ENCODE data around the gene LHX4. TPM values are rescaled to one million over a fixed set of nuclear protein-coding genes. Genes with fewer than 3 reads are reported as not detected.

LHX4 gene
- total and polyA plus RNA-seq, 4 donors: under 0.01 to 0.19 (median 0.05) TPM

GRCh38 chr1:180248731-180249681, 18.9 kb downstream of the LHX4 start (continued):
- no peak for TF ChIP-seq GABPA (IDR thresholded peaks at IDR 0.05 in 1 of 2, conservative IDR thresholded peaks at IDR 0.05 in 1 of 2)
- TF ChIP-seq FOXA1 (IDR thresholded peaks at IDR 0.05): no peak
- no peak for TF ChIP-seq JUND (IDR thresholded peaks at IDR 0.05)

GRCh38 chr1:180249725-180250498, 19.8 kb downstream of the LHX4 start:
- DNase-seq (ENCODE audit: low spot score): no peak
- no peak overlapping the region for H3K4me3 ChIP-seq (ENCODE audit: low read depth in 1 of 3, low read length in 3 of 3)
- no peaks in the 10 kb centered on the region for H3K36me3 ChIP-seq (ENCODE audit: control insufficient read depth in 4 of 4, insufficient read depth in 3 of 4, low read depth in 1 of 4, low read length in 3 of 4)
- H3K4me1 ChIP-seq (ENCODE audit: control insufficient read depth in 4 of 4, insufficient read depth in 4 of 4, low read length in 3 of 4): no peaks in the 10 kb centered on the region
- TF ChIP-seq ZBTB33 (IDR thresholded peaks at IDR 0.05) (no peak), RXRA (IDR thresholded peaks at IDR 0.05) (no peak), NR2F2 (IDR thresholded peaks at IDR 0.05) (no peak), SP1 (IDR thresholded peaks at IDR 0.05) (no peak)
- H3K9me3 ChIP-seq (ENCODE audit: control insufficient read depth in 4 of 4, low read length in 3 of 4): no peaks in the 10 kb centered on the region
- WGBS: 68% methylated on average over 13 of the region's 13 CpGs
- no peak overlapping the region for H3K27ac ChIP-seq (ENCODE audit: low read depth in 1 of 2, low read length in 2 of 2)
- H3K27me3 ChIP-seq (ENCODE audit: control insufficient read depth in 4 of 4, insufficient read depth in 4 of 4, low read length in 3 of 4): no peaks in the 10 kb centered on the region
- no peak overlapping the region for H3K9ac ChIP-seq (ENCODE audit: low read depth in 1 of 2, low read length in 2 of 2)

GRCh38 chr1:180250499-180250770, 20.4 kb downstream of the LHX4 start:
- no peaks in the 10 kb centered on the region for H3K9me3 ChIP-seq (ENCODE audit: control insufficient read depth in 4 of 4, low read length in 3 of 4)
- no peak for TF ChIP-seq YY1 (IDR thresholded peaks at IDR 0.05)
- DNase-seq (ENCODE audit: low spot score): no peak
- H3K4me1 ChIP-seq (ENCODE audit: control insufficient read depth in 4 of 4, insufficient read depth in 4 of 4, low read length in 3 of 4): no peaks in the 10 kb centered on the region
- no peak overlapping the region for H3K27ac ChIP-seq (ENCODE audit: low read depth in 1 of 2, low read length in 2 of 2)
- H3K4me3 ChIP-seq (ENCODE audit: low read depth in 1 of 3, low read length in 3 of 3): no peak overlapping the region
- WGBS: 66% methylated on average over 7 of the region's 7 CpGs
- H3K36me3 ChIP-seq (ENCODE audit: control insufficient read depth in 4 of 4, insufficient read depth in 3 of 4, low read depth in 1 of 4, low read length in 3 of 4): no peaks in the 10 kb centered on the region
- no peaks in the 10 kb centered on the region for H3K27me3 ChIP-seq (ENCODE audit: control insufficient read depth in 4 of 4, insufficient read depth in 4 of 4, low read length in 3 of 4)
- H3K9ac ChIP-seq (ENCODE audit: low read depth in 1 of 2, low read length in 2 of 2): no peak overlapping the region

GRCh38 chr1:180250883-180251509, 20.9 kb downstream of the LHX4 start:
- 90% methylated on average over 16 of the region's 16 CpGs for WGBS
- no peaks in the 10 kb centered on the region for H3K36me3 ChIP-seq (ENCODE audit: control insufficient read depth in 4 of 4, insufficient read depth in 3 of 4, low read depth in 1 of 4, low read length in 3 of 4)
- no peaks in the 10 kb centered on the region for H3K27me3 ChIP-seq (ENCODE audit: control insufficient read depth in 4 of 4, insufficient read depth in 4 of 4, low read length in 3 of 4)
- no peak overlapping the region for H3K9ac ChIP-seq (ENCODE audit: low read depth in 1 of 2, low read length in 2 of 2)
- H3K4me1 ChIP-seq (ENCODE audit: control insufficient read depth in 4 of 4, insufficient read depth in 4 of 4, low read length in 3 of 4): no peaks in the 10 kb centered on the region
- DNase-seq (ENCODE audit: low spot score): no peak
- H3K9me3 ChIP-seq (ENCODE audit: control insufficient read depth in 4 of 4, low read length in 3 of 4): no peaks in the 10 kb centered on the region
- H3K27ac ChIP-seq (ENCODE audit: low read depth in 1 of 2, low read length in 2 of 2): no peak overlapping the region
- H3K4me3 ChIP-seq (ENCODE audit: low read depth in 1 of 3, low read length in 3 of 3): no peak overlapping the region
- TF ChIP-seq HNF4G (IDR thresholded peaks at IDR 0.05): no peak
- no peak for TF ChIP-seq GABPA (IDR thresholded peaks at IDR 0.05 in 1 of 2, conservative IDR thresholded peaks at IDR 0.05 in 1 of 2)
- no peak for TF ChIP-seq RXRA (IDR thresholded peaks at IDR 0.05)
- TF ChIP-seq MAX (IDR thresholded peaks at IDR 0.05): no peak
- no peak for TF ChIP-seq REST (IDR thresholded peaks at IDR 0.05)
- no peak for TF ChIP-seq ATF3 (IDR thresholded peaks at IDR 0.05)
- no peak for TF ChIP-seq TAF1 (conservative IDR thresholded peaks at IDR 0.05)
- TF ChIP-seq JUND (IDR thresholded peaks at IDR 0.05): no peak
- TF ChIP-seq ZBTB33 (IDR thresholded peaks at IDR 0.05): no peak
- TF ChIP-seq FOXA2 (IDR thresholded peaks at IDR 0.05): no peak
- TF ChIP-seq EGR1 (IDR thresholded peaks at IDR 0.05; ENCODE audit: low read depth in 2 of 2): no peak
- TF ChIP-seq NR2F2 (IDR thresholded peaks at IDR 0.05): no peak

All from liver (tissue), 9 donors.